Spleen (tissue), 11 donors: Measurements from ENCODE around the gene FAAP100. TPM values are rescaled to one million over a fixed set of nuclear protein-coding genes. Genes with fewer than 3 reads are reported as not detected.

Experiments used
- DNase-seq: peaks from one replicate; pipeline ENCODE4 v3.0.0-alpha.2; 2020
- H3K27ac ChIP-seq, 8 donors: fragments of 200-600 bp; sonication (generic) in 7 of 8; 1 replicate in 4 of 8; 2 replicates in 4 of 8; pipeline versions ENCODE4 v1.5.0 to v1.8.0; 2016 to 2021; ENCODE audit warnings: inconsistent platforms in 4 of 8, mild to moderate bottlenecking in 4 of 8, moderate library complexity in 1 of 8
- H3K27me3 ChIP-seq, 7 donors: fragments of 200-600 bp; sonication (generic) in 6 of 7; replicated peaks in 1 of 7; 1 replicate in 4 of 7; 2 replicates in 3 of 7; pipeline versions ENCODE4 v1.5.0 to v1.8.0; 2016 to 2021; ENCODE audit warnings: inconsistent platforms in 3 of 7, mild to moderate bottlenecking in 1 of 7
- H3K36me3 ChIP-seq, 6 donors: fragments of 200-600 bp; sonication (generic) in 5 of 6; 1 replicate in 4 of 6; 2 replicates in 2 of 6; pipeline versions ENCODE4 v1.5.0 to v1.8.0; 2016 to 2021; ENCODE audit warnings: inconsistent platforms in 2 of 6
- H3K4me1 ChIP-seq, 6 donors: fragments of 200-600 bp; sonication (generic) in 5 of 6; 1 replicate in 3 of 6; 2 replicates in 3 of 6; pipeline versions ENCODE4 v1.5.0 to v1.8.0; 2016 to 2021; ENCODE audit warnings: inconsistent platforms in 3 of 6
- H3K4me3 ChIP-seq, 8 donors: fragments of 200-600 bp; sonication (generic) in 7 of 8; 1 replicate in 4 of 8; 2 replicates in 4 of 8; pipeline versions ENCODE4 v1.5.0 to v1.8.0; 2016 to 2021; ENCODE audit warnings: inconsistent platforms in 4 of 8, mild to moderate bottlenecking in 4 of 8, moderate library complexity in 2 of 8
- H3K9me3 ChIP-seq, 8 donors: fragments of 200-600 bp; sonication (generic) in 7 of 8; 1 replicate in 4 of 8; 2 replicates in 4 of 8; pipeline versions ENCODE4 v1.5.0 to v1.8.0; 2016 to 2021; ENCODE audit warnings: inconsistent platforms in 4 of 8
- CTCF ChIP-seq, 11 experiments: fragments of 200-600 bp in 7 of 11; fragments of 450-650 bp in 4 of 11; sonication (generic) in 4 of 11; IDR thresholded peaks in 8 of 11; conservative IDR thresholded peaks in 3 of 11; 1 replicate in 7 of 11; 2 replicates in 4 of 11; pipeline versions ENCODE4 v1.4.0 to v1.8.0; 2016 to 2021; ENCODE audit warnings: antibody characterized with exemption in 11 of 11, inconsistent platforms in 4 of 11, mild to moderate bottlenecking in 1 of 11
- POLR2A ChIP-seq, 3 donors: fragments of 450-650 bp; IDR thresholded peaks; one replicate each; pipeline ENCODE4 v1.5.1; 2017; ENCODE audit warnings: antibody characterized with exemption in 3 of 3, mild to moderate bottlenecking in 1 of 3
- POLR2AphosphoS5 ChIP-seq, 3 donors: sonication (generic); formaldehyde crosslinking; IDR thresholded peaks; one replicate each; pipeline ENCODE4 v1.5.1; 2017; ENCODE audit warnings: antibody characterized with exemption in 3 of 3
- WGBS, 5 donors: extraction: QIAGEN DNeasy Blood & Tissue Kit in 3 of 5; methylation state at CpG; one replicate each; pipeline versions ENCODE4 v1.1.5 to v1.1.7; 2013 to 2018; 5-methylcytosine and 5-hydroxymethylcytosine counted together
- intact Hi-C: fragments of 100-400 bp; cut with DNase I; formaldehyde crosslinking; loops from one replicate; pipeline ENCODE4 v1.15.0; 2023; ENCODE audit warnings: low total_unique reads
- polyA plus RNA-seq, 3 donors: library from polyadenylated mRNA; stranded (reverse); fragments of 200-250 nt; gene quantifications; one replicate each; pipeline ENCODE4 v1.2.1, GENCODE V29; 2013
- total RNA-seq, 7 donors: library from RNA; depleted of rRNA in 3 of 7; stranded (reverse); fragments of >200 nt in 3 of 7; fragmentation: NEBNext Ultra II Directional in 4 of 7; extraction: Animal tissue kit (Norgen Biotek cat#: 25700) in 4 of 7; gene quantifications; one replicate each; pipeline versions ENCODE4 v1.1.0 to v1.2.1, GENCODE V29; 2016 to 2021
- donor health status: healthy with polysubstance abuse.
- donor health status: DM: no; HTN: no; CAD: no; lungs with moderate emphysema.
- donor health status: DM: no; HTN: no; CAD: no.
- donor health status: Bipolar disorder and iron deficiency.
- donor health status: healthy.
- donor health status: DM: no; HTN: no; CAD: no.
- donor health status: DM: yes; HTN: yes; CAD: no.

FAAP100 gene
- total and polyA plus RNA-seq, 10 donors: 32.2 to 77.2 (median 50.9) TPM

- no peak overlapping the region for H3K4me3 ChIP-seq
- no peaks in the 10 kb centered on the region for H3K27me3 ChIP-seq
- TF ChIP-seq POLR2A (IDR thresholded peaks at IDR 0.05): no peak
- peak in 2 of 3 donors; percentile 34 to 65 for TF ChIP-seq POLR2AphosphoS5 (IDR thresholded peaks at IDR 0.05)
- intact Hi-C loops: no loop called here
- DNase-seq: no peak
- WGBS, 5 donors: 79 to 87% (median 82%) methylated on average over 21 to 27 of the region's 27 CpGs
- H3K4me1 ChIP-seq: peaks cover 0 to 84% (median 42%) of the 10 kb centered on the region in 6 donors
- peaks cover 0 to 85% (median 57%) of the 10 kb centered on the region in 6 donors for H3K36me3 ChIP-seq
- H3K27ac ChIP-seq: peak overlapping the region in 2 of 8 donors; percentile 79 to 82
- H3K9me3 ChIP-seq: no peaks in the 10 kb centered on the region
Observed at GRCh38 chr17:81558941-81559806, 7.0 kb upstream of the FAAP100 start.

GRCh38 chr17:81558115-81558468 is 5.9 kb upstream of the FAAP100 start:
- no peak overlapping the region for H3K4me3 ChIP-seq
- H3K27ac ChIP-seq: peak overlapping the region in 1 of 8 donors; percentile 33
- H3K36me3 ChIP-seq: peaks cover 0 to 74% (median 49%) of the 10 kb centered on the region in 6 donors
- DNase-seq: no peak
- intact Hi-C loops: no loop called here
- no peaks in the 10 kb centered on the region for H3K9me3 ChIP-seq
- WGBS, 5 donors: 84 to 94% (median 92%) methylated on average over 7 to 12 of the region's 12 CpGs
- no peaks in the 10 kb centered on the region for H3K27me3 ChIP-seq
- TF ChIP-seq POLR2AphosphoS5 (IDR thresholded peaks at IDR 0.05) (peak in 2 of 3 donors; percentile 28 to 56), POLR2A (IDR thresholded peaks at IDR 0.05) (no peak)
- H3K4me1 ChIP-seq: peaks cover 9 to 84% (median 51%) of the 10 kb centered on the region in 6 donors

- intact Hi-C loops: no loop called here
- no peaks in the 10 kb centered on the region for H3K27me3 ChIP-seq
- DNase-seq: no peak
- peak overlapping the region in 6 of 8 donors; percentile 8 to 58 (median 20) for H3K27ac ChIP-seq
- H3K9me3 ChIP-seq: no peaks in the 10 kb centered on the region
- peaks cover 9 to 82% (median 56%) of the 10 kb centered on the region in 6 donors for H3K4me1 ChIP-seq
- 64 to 89% (median 81%) methylated on average over 14 to 21 of the region's 21 CpGs for WGBS, 5 donors
- H3K36me3 ChIP-seq: peaks cover 0 to 68% (median 44%) of the 10 kb centered on the region in 6 donors
- no peak overlapping the region for H3K4me3 ChIP-seq
- TF ChIP-seq POLR2A (IDR thresholded peaks at IDR 0.05): no peak
Observed at GRCh38 chr17:81557276-81558114, 5.3 kb upstream of the FAAP100 start.

- DNase-seq: no peak
- Histone ChIP-seq H3K4me1 (peaks cover 9 to 80% (median 52%) of the 10 kb centered on the region in 6 donors), H3K36me3 (peaks cover 0 to 61% (median 42%) of the 10 kb centered on the region in 6 donors), H3K4me3 (no peak overlapping the region), H3K27ac (peak overlapping the region in 4 of 8 donors; percentile 19 to 58 (median 20)), H3K27me3 (no peaks in the 10 kb centered on the region), H3K9me3 (no peaks in the 10 kb centered on the region)
- no peak for TF ChIP-seq CTCF (IDR thresholded peaks at IDR 0.05 in 8 of 11, conservative IDR thresholded peaks at IDR 0.05 in 3 of 11)
- TF ChIP-seq POLR2AphosphoS5 (IDR thresholded peaks at IDR 0.05): peak in 1 of 3 donors; percentile 38
- WGBS, 5 donors: 88 to 94% (median 91%) methylated on average over 3 to 6 of the region's 6 CpGs
- intact Hi-C loops: no loop called here
Observed at GRCh38 chr17:81556863-81557262, 4.7 kb upstream of the FAAP100 start.

GRCh38 chr17:81556175-81556691 is 4.1 kb upstream of the FAAP100 start:
- Histone ChIP-seq H3K27ac (peak overlapping the region in 2 of 8 donors; percentile 21 to 58), H3K4me3 (no peak overlapping the region), H3K36me3 (peaks cover 0 to 55% (median 42%) of the 10 kb centered on the region in 6 donors), H3K9me3 (no peaks in the 10 kb centered on the region), H3K27me3 (no peaks in the 10 kb centered on the region), H3K4me1 (peaks cover 13 to 80% (median 50%) of the 10 kb centered on the region in 6 donors)
- 84 to 96% (median 91%) methylated on average over 3 to 9 of the region's 9 CpGs for WGBS, 5 donors
- TF ChIP-seq POLR2A (IDR thresholded peaks at IDR 0.05) (no peak), POLR2AphosphoS5 (IDR thresholded peaks at IDR 0.05) (peak; percentile 6 to 51 (median 22))
- intact Hi-C loops: no loop called here
- DNase-seq: no peak
